Loucy (cell line): ENCODE results near the gene SLC25A12.

Experiments
- EZH2phosphoT487 ChIP-seq: fragments of 200-600 bp; IDR thresholded peaks from 2 replicates; pipeline ENCODE4 v1.6.1; 2018; ENCODE audit warnings: antibody characterized with exemption, mild to moderate bottlenecking, moderate library complexity, borderline replicate concordance
- TF ChIP-seq, protein P1 (sequence below): fragments of 200-600 bp; sonication (generic); conservative IDR thresholded peaks from 2 replicates; pipeline ENCODE4 v1.5.1; 2014; ENCODE audit warnings: mild to moderate bottlenecking, antibody characterized with exemption, low read length

DNA sequence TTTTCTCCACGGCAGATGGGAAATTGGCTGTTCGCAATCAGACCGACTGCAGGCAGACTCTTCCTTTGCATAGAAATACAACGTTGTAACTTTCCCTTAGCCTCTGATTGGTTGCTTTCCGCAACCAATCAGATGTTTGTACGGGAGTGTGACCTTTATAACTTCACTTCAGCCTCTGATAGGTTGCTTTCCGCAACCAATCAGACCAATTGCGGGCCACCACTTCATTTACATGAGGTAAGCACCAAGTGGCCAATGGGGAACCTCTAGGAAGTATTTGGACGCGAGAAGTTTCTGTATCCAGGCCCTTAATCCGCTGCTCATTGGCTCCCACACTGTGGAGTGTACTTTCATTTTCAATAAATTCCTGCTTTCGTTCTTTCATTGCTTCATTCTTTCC is 19.1 kb downstream of the SLC25A12 start:
- TF ChIP-seq, protein P1, sequence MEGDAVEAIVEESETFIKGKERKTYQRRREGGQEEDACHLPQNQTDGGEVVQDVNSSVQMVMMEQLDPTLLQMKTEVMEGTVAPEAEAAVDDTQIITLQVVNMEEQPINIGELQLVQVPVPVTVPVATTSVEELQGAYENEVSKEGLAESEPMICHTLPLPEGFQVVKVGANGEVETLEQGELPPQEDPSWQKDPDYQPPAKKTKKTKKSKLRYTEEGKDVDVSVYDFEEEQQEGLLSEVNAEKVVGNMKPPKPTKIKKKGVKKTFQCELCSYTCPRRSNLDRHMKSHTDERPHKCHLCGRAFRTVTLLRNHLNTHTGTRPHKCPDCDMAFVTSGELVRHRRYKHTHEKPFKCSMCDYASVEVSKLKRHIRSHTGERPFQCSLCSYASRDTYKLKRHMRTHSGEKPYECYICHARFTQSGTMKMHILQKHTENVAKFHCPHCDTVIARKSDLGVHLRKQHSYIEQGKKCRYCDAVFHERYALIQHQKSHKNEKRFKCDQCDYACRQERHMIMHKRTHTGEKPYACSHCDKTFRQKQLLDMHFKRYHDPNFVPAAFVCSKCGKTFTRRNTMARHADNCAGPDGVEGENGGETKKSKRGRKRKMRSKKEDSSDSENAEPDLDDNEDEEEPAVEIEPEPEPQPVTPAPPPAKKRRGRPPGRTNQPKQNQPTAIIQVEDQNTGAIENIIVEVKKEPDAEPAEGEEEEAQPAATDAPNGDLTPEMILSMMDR, result no peak
- no peak for TF ChIP-seq EZH2phosphoT487
